Stomach smooth muscle (tissue), 2 donors: ENCODE measurements around the gene LMOD3.

Source experiments
- H3K27ac ChIP-seq: one replicate; pipeline ENCODE4 v1.7.0; 2013; ENCODE audit warnings: mild to moderate bottlenecking, low read length, inconsistent platforms
- H3K27me3 ChIP-seq, 2 donors: one replicate each; pipeline ENCODE4 v1.7.0; 2013; ENCODE audit warnings: low read length in 2 of 2; ENCODE audit not compliant: insufficient read depth in 2 of 2, control insufficient read depth in 1 of 2
- H3K36me3 ChIP-seq, 2 donors: one replicate each; pipeline ENCODE4 v1.7.0; 2013; ENCODE audit warnings: low read length in 2 of 2; ENCODE audit not compliant: control insufficient read depth in 2 of 2, insufficient read depth in 2 of 2
- H3K4me1 ChIP-seq: one replicate; pipeline ENCODE4 v1.7.0; 2013; ENCODE audit warnings: low read length; ENCODE audit not compliant: control insufficient read depth, insufficient read depth
- H3K4me3 ChIP-seq, 2 donors: one replicate each; pipeline ENCODE4 v1.7.0; 2013; ENCODE audit warnings: low read length in 2 of 2
- H3K9ac ChIP-seq, 2 donors: one replicate each; pipeline ENCODE4 v1.7.0; 2013; ENCODE audit warnings: low read length in 2 of 2, mild to moderate bottlenecking in 1 of 2
- H3K9me3 ChIP-seq, 2 donors: one replicate each; pipeline ENCODE4 v1.7.0; 2013; ENCODE audit warnings: low read length in 2 of 2; ENCODE audit not compliant: control insufficient read depth in 2 of 2
- donor health status: healthy.
- donor health status: Pancreatic carcinoma.

The LMOD3 gene

GRCh38 chr3:69144631-69145245 is 22.3 kb upstream of the LMOD3 start:
- Histone ChIP-seq H3K9ac (no peak overlapping the region), H3K4me3 (no peak overlapping the region), H3K9me3 (no peaks in the 10 kb centered on the region), H3K36me3 (no peaks in the 10 kb centered on the region), H3K27ac (no peak overlapping the region), H3K4me1 (peaks cover 4% of the 10 kb centered on the region), H3K27me3 (no peaks in the 10 kb centered on the region)

GRCh38 chr3:69143612-69144011 is 21.2 kb upstream of the LMOD3 start:
- no peak overlapping the region for H3K4me3 ChIP-seq

GRCh38 chr3:69142797-69143454 is 20.5 kb upstream of the LMOD3 start:
- no peak overlapping the region for H3K4me3 ChIP-seq
- no peaks in the 10 kb centered on the region for H3K36me3 ChIP-seq
- H3K9me3 ChIP-seq = no peaks in the 10 kb centered on the region
- no peak overlapping the region for H3K9ac ChIP-seq
- H3K4me1 ChIP-seq = peaks cover 4% of the 10 kb centered on the region
- no peaks in the 10 kb centered on the region for H3K27me3 ChIP-seq
- H3K27ac ChIP-seq = no peak overlapping the region

More at GRCh38 chr3:69143612-69144011, 21.2 kb upstream of the LMOD3 start:
- Histone ChIP-seq H3K27me3 (no peaks in the 10 kb centered on the region), H3K27ac (no peak overlapping the region), H3K36me3 (no peaks in the 10 kb centered on the region), H3K9ac (no peak overlapping the region), H3K9me3 (no peaks in the 10 kb centered on the region), H3K4me1 (peaks cover 4% of the 10 kb centered on the region)

DNA sequence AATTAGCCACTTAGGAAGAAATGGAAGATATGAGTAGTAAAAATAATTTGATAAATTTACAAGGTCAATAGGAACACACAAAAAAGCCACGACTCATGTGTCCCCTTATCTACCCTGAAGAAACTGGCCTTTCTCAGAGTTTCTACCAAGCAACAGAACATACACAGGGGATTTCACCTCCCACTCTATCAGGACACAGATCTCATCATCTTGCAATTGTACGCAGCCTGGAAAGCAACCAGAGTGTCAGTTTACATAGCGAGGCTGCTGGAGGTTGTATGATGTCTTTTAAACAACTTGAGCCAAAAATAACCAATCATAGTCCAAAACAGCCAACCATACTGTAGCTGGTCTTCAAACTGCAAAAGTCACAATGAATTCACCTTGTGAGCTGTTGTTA is 19.7 kb upstream of the LMOD3 start:
- H3K36me3 ChIP-seq = no peaks in the 10 kb centered on the region
- H3K4me3 ChIP-seq = no peak overlapping the region
- H3K4me1 ChIP-seq = peaks cover 4% of the 10 kb centered on the region
- no peak overlapping the region for H3K9ac ChIP-seq
- H3K27ac ChIP-seq = no peak overlapping the region
- H3K9me3 ChIP-seq = no peaks in the 10 kb centered on the region
- no peaks in the 10 kb centered on the region for H3K27me3 ChIP-seq

GRCh38 chr3:69141313-69141712 is 18.9 kb upstream of the LMOD3 start:
- Histone ChIP-seq H3K27ac (no peak overlapping the region), H3K4me3 (no peak overlapping the region), H3K9ac (no peak overlapping the region), H3K4me1 (peaks cover 4% of the 10 kb centered on the region), H3K27me3 (no peaks in the 10 kb centered on the region), H3K9me3 (no peaks in the 10 kb centered on the region), H3K36me3 (no peaks in the 10 kb centered on the region)

- Histone ChIP-seq H3K9me3 (no peaks in the 10 kb centered on the region), H3K4me1 (peaks cover 4% of the 10 kb centered on the region)
Measured at GRCh38 chr3:69137412-69137811, 15.0 kb upstream of the LMOD3 start.

GRCh38 chr3:69137005-69137404 is 14.6 kb upstream of the LMOD3 start:
- H3K4me3 ChIP-seq = no peak overlapping the region
- H3K9ac ChIP-seq = no peak overlapping the region
- no peaks in the 10 kb centered on the region for H3K36me3 ChIP-seq
- no peak overlapping the region for H3K27ac ChIP-seq
- no peaks in the 10 kb centered on the region for H3K27me3 ChIP-seq
- peaks cover under 1% of the 10 kb centered on the region for H3K4me1 ChIP-seq
- H3K9me3 ChIP-seq = no peaks in the 10 kb centered on the region

More at GRCh38 chr3:69137412-69137811, 15.0 kb upstream of the LMOD3 start:
- Histone ChIP-seq H3K4me3 (no peak overlapping the region), H3K27me3 (no peaks in the 10 kb centered on the region), H3K36me3 (no peaks in the 10 kb centered on the region), H3K27ac (no peak overlapping the region), H3K9ac (no peak overlapping the region)

DNA sequence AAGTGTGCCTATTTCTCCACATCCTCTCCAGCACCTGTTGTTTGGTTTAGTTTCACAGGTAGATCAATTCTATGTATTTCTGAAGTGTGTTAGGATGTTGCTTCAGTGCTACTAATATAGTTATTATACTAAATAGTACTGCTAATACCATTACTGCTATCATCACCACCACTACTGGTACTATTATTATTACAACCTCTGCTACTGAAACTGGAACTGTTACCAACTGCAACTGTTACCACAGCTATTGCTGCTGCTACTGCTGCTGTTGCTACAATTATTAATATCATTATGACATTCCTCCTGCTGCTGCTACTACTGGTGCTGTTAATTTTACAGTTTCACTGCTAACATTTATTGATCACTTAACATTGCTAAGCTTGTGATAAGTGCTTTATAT is 8.3 kb upstream of the LMOD3 start:
- H3K4me3 ChIP-seq = no peak overlapping the region
- H3K27ac ChIP-seq = no peak overlapping the region
- no peaks in the 10 kb centered on the region for H3K4me1 ChIP-seq
- H3K36me3 ChIP-seq = no peaks in the 10 kb centered on the region
- H3K9me3 ChIP-seq = no peaks in the 10 kb centered on the region
- H3K9ac ChIP-seq = no peak overlapping the region
- no peaks in the 10 kb centered on the region for H3K27me3 ChIP-seq

DNA sequence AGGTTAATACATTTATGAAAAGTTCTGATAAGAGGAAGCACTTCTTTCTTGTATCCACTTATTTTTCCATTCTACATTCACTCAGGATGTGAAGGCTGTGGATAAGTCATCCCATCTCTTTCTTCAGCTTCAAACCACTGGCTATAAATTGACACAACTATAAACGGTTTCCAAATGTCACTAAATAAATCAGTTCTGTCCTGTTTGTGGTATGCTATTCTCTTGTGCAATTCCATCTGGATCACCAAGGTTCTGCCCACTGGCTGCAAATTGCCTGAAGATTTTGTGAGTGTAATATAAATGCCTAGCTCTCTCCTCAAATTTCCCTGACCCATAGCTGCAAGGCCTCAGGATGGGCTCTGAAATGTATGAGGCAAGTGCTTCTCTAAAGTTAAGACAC is 7.1 kb upstream of the LMOD3 start:
- Histone ChIP-seq H3K9ac (no peak overlapping the region), H3K27ac (no peak overlapping the region), H3K9me3 (no peaks in the 10 kb centered on the region), H3K4me3 (no peak overlapping the region), H3K27me3 (no peaks in the 10 kb centered on the region), H3K4me1 (no peaks in the 10 kb centered on the region), H3K36me3 (no peaks in the 10 kb centered on the region)

DNA sequence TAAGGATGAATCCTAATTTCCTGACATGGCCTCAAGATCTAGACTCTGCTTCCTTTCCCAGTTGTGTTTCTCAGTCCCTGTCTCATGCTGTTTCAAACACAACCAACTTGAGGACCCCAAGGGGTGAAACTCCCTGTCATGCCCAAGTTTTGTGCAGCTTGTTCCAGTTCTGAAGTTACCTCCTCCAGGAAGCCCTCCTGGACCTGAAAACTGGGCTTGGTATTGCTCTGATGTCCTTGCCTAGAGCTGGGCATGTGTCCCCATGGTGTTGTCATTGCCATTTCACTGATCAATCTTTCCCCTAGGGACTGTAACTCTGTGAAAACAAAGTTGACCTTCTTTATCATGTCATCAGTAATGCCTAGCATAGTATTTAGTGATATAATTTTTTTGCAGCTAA is 6.1 kb upstream of the LMOD3 start:
- Histone ChIP-seq H3K36me3 (no peaks in the 10 kb centered on the region), H3K9me3 (no peaks in the 10 kb centered on the region), H3K4me3 (no peak overlapping the region), H3K27me3 (no peaks in the 10 kb centered on the region), H3K4me1 (no peaks in the 10 kb centered on the region), H3K27ac (no peak overlapping the region), H3K9ac (no peak overlapping the region)

DNA sequence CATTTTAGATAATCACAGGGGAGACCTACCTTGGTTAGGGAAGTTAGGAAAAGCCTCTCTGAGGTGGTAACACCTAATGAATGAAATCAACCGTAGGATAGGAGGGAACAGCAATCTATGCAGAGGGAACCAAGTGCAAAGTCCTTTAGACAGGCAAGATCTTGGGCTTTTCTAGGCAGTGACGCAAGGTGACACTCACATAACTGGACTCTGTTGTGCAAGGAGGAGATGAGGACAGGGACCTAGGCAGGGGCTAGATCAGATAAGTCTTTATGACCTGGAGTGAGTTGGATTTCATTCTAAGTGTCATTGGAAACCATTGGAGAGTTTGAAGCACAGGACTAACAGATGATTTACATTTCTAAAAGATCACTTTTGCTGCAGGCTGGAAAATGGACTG is 4.6 kb upstream of the LMOD3 start:
- no peak overlapping the region for H3K4me3 ChIP-seq
- H3K27me3 ChIP-seq = no peaks in the 10 kb centered on the region
- no peak overlapping the region for H3K9ac ChIP-seq
- no peaks in the 10 kb centered on the region for H3K9me3 ChIP-seq
- peaks cover 6% of the 10 kb centered on the region for H3K4me1 ChIP-seq
- no peaks in the 10 kb centered on the region for H3K36me3 ChIP-seq
- H3K27ac ChIP-seq = no peak overlapping the region
